Heart right ventricle (tissue), 16 donors: ENCODE measurements around the gene LRRC23. TPM values are rescaled to one million over a fixed set of nuclear protein-coding genes. Genes with fewer than 3 reads are reported as not detected.

Experiments
- ATAC-seq, 8 donors: fragments of 200-7000 bp; cut with Tn5 transposase; one replicate each; pipeline ENCODE4 v1.9.1; 2020; ENCODE audit warnings: mild to moderate bottlenecking in 8 of 8, moderate library complexity in 8 of 8, moderate number of reproducible peaks in 1 of 8
- DNase-seq, 2 donors: peaks; one replicate each; pipeline ENCODE4 v3.0.0-alpha.2; 2020
- H3K27ac ChIP-seq, 10 donors: fragments of 200-600 bp; sonication (generic) in 2 of 10; one replicate each; pipeline versions ENCODE4 v1.5.0 to v1.8.0; 2020 to 2022; ENCODE audit warnings: mild to moderate bottlenecking in 3 of 10
- H3K27me3 ChIP-seq, 7 donors: fragments of 200-600 bp; one replicate each; pipeline ENCODE4 v1.8.0; 2021 to 2022; ENCODE audit warnings: mild to moderate bottlenecking in 2 of 7
- H3K36me3 ChIP-seq, 9 donors: fragments of 200-600 bp; sonication (generic) in 1 of 9; one replicate each; pipeline versions ENCODE4 v1.5.0 to v1.8.0; 2020 to 2022; ENCODE audit warnings: mild to moderate bottlenecking in 2 of 9
- H3K4me1 ChIP-seq, 9 donors: fragments of 200-600 bp; sonication (generic) in 1 of 9; one replicate each; pipeline versions ENCODE4 v1.5.0 to v1.8.0; 2020 to 2022; ENCODE audit warnings: mild to moderate bottlenecking in 4 of 9
- H3K4me3 ChIP-seq, 10 donors: fragments of 200-600 bp; sonication (generic) in 2 of 10; one replicate each; pipeline versions ENCODE4 v1.5.0 to v1.8.0; 2020 to 2022; ENCODE audit warnings: mild to moderate bottlenecking in 7 of 10, moderate library complexity in 2 of 10
- H3K9me3 ChIP-seq, 11 donors: fragments of 200-600 bp in 10 of 11; sonication (generic) in 2 of 11; one replicate each; pipeline versions ENCODE4 v1.5.0 to v1.8.0; 2013 to 2022; ENCODE audit warnings: mild to moderate bottlenecking in 2 of 11, control low read depth in 1 of 11, moderate library complexity in 1 of 11
- WGBS, 2 donors: extraction: QIAGEN DNeasy Blood & Tissue Kit; methylation state at CpG; one replicate each; pipeline ENCODE4 v1.1.7; 2013; ENCODE audit warnings: inconsistent platforms in 1 of 2; 5-methylcytosine and 5-hydroxymethylcytosine counted together
- intact Hi-C, 10 donors: fragments of 100-400 bp; cut with DNase I; formaldehyde crosslinking; loops; one replicate each; pipeline versions ENCODE4 v1.11.1 to v1.14.2; 2022
- polyA plus RNA-seq, 2 donors: library from polyadenylated mRNA; stranded (reverse); fragments of 200-250 nt; gene quantifications; one replicate each; pipeline ENCODE4 v1.2.3, GENCODE V29; 2013
- total RNA-seq, 10 donors: library from RNA; stranded (reverse); fragmentation: NEBNext Ultra II Directional in 3 of 10; extraction: Animal tissue kit (Norgen Biotek cat#: 25700) in 3 of 10; gene quantifications; one replicate each; pipeline versions ENCODE4 v1.2.1 to v1.2.4, GENCODE V29; 2021 to 2023
- TF ChIP-seq, protein P1 (sequence below), 9 donors: fragments of 200-600 bp; sonication (generic) in 2 of 9; IDR thresholded peaks; one replicate each; pipeline versions ENCODE4 v1.5.0 to v1.8.0; 2021 to 2022; ENCODE audit warnings: antibody characterized with exemption in 9 of 9, mild to moderate bottlenecking in 5 of 9, moderate library complexity in 1 of 9
- donor health status: Arrhythmogenic right ventricular cardiomyopathy.
- donor health status: ischemic (EF 13 %, LVEDD 7.1; RV severe dilation, severe dysfunction).
- donor health status: healthy with polysubstance abuse.
- donor health status: DM: no; HTN: yes; CAD: no.
- donor health status: DM: no; HTN: no; CAD: no.
- donor health status: ischemic (EF 25% LVEDD 6.9; RV normal size, moderate dysfunction).
- donor health status: ischemic (EF 25% LVEDD 5.7; RV mildly dilated, moderate dysfunction).
- donor health status: healthy.
- donor health status: DM: yes; HTN: yes; CAD: no.
- donor health status: Ischemic cardiomyopathy.
- donor health status: ischemic (EF 35%, LVEDD 5.7; RV mildly dilated, moderate dysfunction).
- donor health status: nonischemic (EF 11% LVEDD 7.7; RV severe dilation, severe dysfunction).
- donor health status: DM: yes; HTN: yes; CAD: no.
- donor health status: PGD.
- donor health status: ischemic (EF 29% LVEDD 5.4; RV normal size, mild dysfunction).
- donor health status: nonischemic (EF 23%, LVEDD 6.1; RV moderate dilation, normal function).

LRRC23 gene
- total and polyA plus RNA-seq, 12 donors = 6.5 to 16.6 (median 11.9) TPM

- 92% methylated on average over 22 of the region's 22 CpGs for WGBS, 2 donors
Measured at GRCh38 chr12:6955108-6956020, 50.7 kb downstream of the LRRC23 start.

GRCh38 chr12:6956021-6956727 lies 51.6 kb downstream of the LRRC23 start:
- H3K4me3 ChIP-seq = no peak overlapping the region
- H3K4me1 ChIP-seq = peaks cover 7 to 88% (median 48%) of the 10 kb centered on the region in 9 donors
- TF ChIP-seq, protein P1, sequence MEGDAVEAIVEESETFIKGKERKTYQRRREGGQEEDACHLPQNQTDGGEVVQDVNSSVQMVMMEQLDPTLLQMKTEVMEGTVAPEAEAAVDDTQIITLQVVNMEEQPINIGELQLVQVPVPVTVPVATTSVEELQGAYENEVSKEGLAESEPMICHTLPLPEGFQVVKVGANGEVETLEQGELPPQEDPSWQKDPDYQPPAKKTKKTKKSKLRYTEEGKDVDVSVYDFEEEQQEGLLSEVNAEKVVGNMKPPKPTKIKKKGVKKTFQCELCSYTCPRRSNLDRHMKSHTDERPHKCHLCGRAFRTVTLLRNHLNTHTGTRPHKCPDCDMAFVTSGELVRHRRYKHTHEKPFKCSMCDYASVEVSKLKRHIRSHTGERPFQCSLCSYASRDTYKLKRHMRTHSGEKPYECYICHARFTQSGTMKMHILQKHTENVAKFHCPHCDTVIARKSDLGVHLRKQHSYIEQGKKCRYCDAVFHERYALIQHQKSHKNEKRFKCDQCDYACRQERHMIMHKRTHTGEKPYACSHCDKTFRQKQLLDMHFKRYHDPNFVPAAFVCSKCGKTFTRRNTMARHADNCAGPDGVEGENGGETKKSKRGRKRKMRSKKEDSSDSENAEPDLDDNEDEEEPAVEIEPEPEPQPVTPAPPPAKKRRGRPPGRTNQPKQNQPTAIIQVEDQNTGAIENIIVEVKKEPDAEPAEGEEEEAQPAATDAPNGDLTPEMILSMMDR (IDR thresholded peaks at IDR 0.05) = no peak
- no peaks in the 10 kb centered on the region for H3K27me3 ChIP-seq
- ATAC-seq = no peak
- H3K9me3 ChIP-seq = no peaks in the 10 kb centered on the region
- WGBS, 2 donors = 82 to 85% methylated on average over 28 of the region's 28 CpGs
- H3K36me3 ChIP-seq = peaks cover 0 to 76% (median 0%) of the 10 kb centered on the region in 9 donors
- DNase-seq = no peak
- intact Hi-C loops = loop anchor here in 1 of 10 donors (10.0 kb wide), 1 partner anchor 159 kb away; no protein-coding TSS in a partner anchor
- H3K27ac ChIP-seq = peak overlapping the region in 1 of 10 donors; percentile 98

More at GRCh38 chr12:6955108-6956020, 50.7 kb downstream of the LRRC23 start:
- no peaks in the 10 kb centered on the region for H3K27me3 ChIP-seq
- intact Hi-C loops = loop anchor here in 1 of 10 donors (10.0 kb wide), 1 partner anchor 159 kb away; no protein-coding TSS in a partner anchor
- no peak for DNase-seq
- H3K36me3 ChIP-seq = peaks cover 0 to 68% (median 0%) of the 10 kb centered on the region in 9 donors
- peak overlapping the region in 1 of 10 donors; percentile 80 for H3K4me3 ChIP-seq
- no peaks in the 10 kb centered on the region for H3K9me3 ChIP-seq
- no peak for ATAC-seq
- H3K4me1 ChIP-seq = peaks cover 2 to 86% (median 40%) of the 10 kb centered on the region in 9 donors
- TF ChIP-seq, protein P1 (IDR thresholded peaks at IDR 0.05) = no peak
- peak overlapping the region in 1 of 10 donors; percentile 98 for H3K27ac ChIP-seq

DNA sequence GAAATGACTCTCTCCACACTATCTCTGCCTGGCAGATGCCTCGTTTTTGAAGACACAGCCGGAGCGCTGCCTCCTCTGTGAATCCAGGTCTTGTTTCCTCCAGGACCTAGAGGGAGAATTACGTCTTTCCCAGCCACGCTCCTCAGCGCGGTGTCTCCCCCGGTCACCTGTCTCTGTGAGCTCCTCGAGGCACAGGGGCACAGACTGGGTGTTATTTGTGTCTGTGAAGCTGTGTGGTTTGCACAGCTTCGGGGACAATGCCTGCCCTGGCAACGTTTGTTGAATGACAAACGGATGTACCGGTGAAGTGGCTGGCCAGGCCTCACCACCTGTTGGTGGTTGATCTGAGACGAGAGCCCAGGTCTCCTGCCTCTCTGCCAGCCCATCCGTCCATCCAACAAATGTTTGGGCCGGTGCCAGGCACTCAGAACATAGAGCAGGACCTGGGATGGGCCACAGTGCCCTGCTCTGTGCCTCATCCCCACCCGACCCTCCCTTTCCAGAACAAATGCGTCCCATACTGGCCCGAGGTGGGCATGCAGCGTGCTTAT lies 52.6 kb downstream of the LRRC23 start:
- Histone ChIP-seq H3K36me3 (peaks cover 0 to 75% (median 0%) of the 10 kb centered on the region in 9 donors), H3K27ac (peak overlapping the region in 1 of 10 donors; percentile 98), H3K4me3 (peak overlapping the region in 1 of 10 donors; percentile 4), H3K4me1 (peaks cover 11 to 99% (median 58%) of the 10 kb centered on the region in 9 donors), H3K27me3 (no peaks in the 10 kb centered on the region), H3K9me3 (no peaks in the 10 kb centered on the region)
- WGBS, 2 donors = 83 to 85% methylated on average over 20 of the region's 20 CpGs
- TF ChIP-seq, protein P1 (IDR thresholded peaks at IDR 0.05) = no peak
- DNase-seq (no peak), ATAC-seq (no peak)
- intact Hi-C loops = loop anchor here in 1 of 10 donors (10.0 kb wide), 1 partner anchor 158 kb away; no protein-coding TSS in a partner anchor
